ENCODE results near the gene CAMTA1.

GRCh38 chr1:7655354-7655753 is 870.1 kb downstream of the CAMTA1 start:
- TF ChIP-seq ZNF501 (tag by site-specific recombination; IDR thresholded peaks at IDR 0.05) = no peak
- no peak for TF ChIP-seq YY1 (tag by site-specific recombination; IDR thresholded peaks at IDR 0.05)
- no peak for TF ChIP-seq CTCF (tag by site-specific recombination; IDR thresholded peaks at IDR 0.05)
- TF ChIP-seq PATZ1 (tag by site-specific recombination; IDR thresholded peaks at IDR 0.05) = no peak
- no peak for TF ChIP-seq ZBTB20 (tag by site-specific recombination; IDR thresholded peaks at IDR 0.05)
- TF ChIP-seq ZBTB7A (tag by site-specific recombination; IDR thresholded peaks at IDR 0.05; ENCODE audit: low read depth) = no peak
- TF ChIP-seq ELK4 (IDR thresholded peaks at IDR 0.05; ENCODE audit: borderline replicate concordance, low read depth, low read length) = no peak
- TF ChIP-seq ZNF155 (tag by site-specific recombination; IDR thresholded peaks at IDR 0.05) = no peak
- TF ChIP-seq ZNF184 (tag by site-specific recombination; IDR thresholded peaks at IDR 0.05) = no peak
- no peak for TF ChIP-seq ZSCAN5A (tag by site-specific recombination; IDR thresholded peaks at IDR 0.05)
- TF ChIP-seq ZNF132 (tag by site-specific recombination; IDR thresholded peaks at IDR 0.05; ENCODE audit: borderline replicate concordance) = no peak
- TF ChIP-seq ZNF549 (tag by site-specific recombination; IDR thresholded peaks at IDR 0.05) = no peak
- TF ChIP-seq ZBTB21 (tag by site-specific recombination; IDR thresholded peaks at IDR 0.05) = no peak

All from HEK293 (cell line).